Astrocyte of the cerebellum (primary cell): Measurements from ENCODE around the gene C1orf159.
A peak's percentile ranks its signal among the peaks of the same experiment; 100 is the strongest.

Source experiments
- DNase-seq: peaks from one replicate; pipeline ENCODE4 v3.0.0-alpha.2; 2011; ENCODE audit warnings: low read depth
- H3K4me3 ChIP-seq: 2 replicates; pipeline ENCODE4 v1.5.1; 2011; ENCODE audit warnings: mild to moderate bottlenecking, low read depth, low read length, moderate library complexity
- in situ Hi-C: cut with HindIII; loops from 2 replicates; pipeline ENCODE4 v1.10.0; 2017; ENCODE audit warnings: low sequenced_read_pairs
- TF ChIP-seq, protein P1 (sequence below): IDR thresholded peaks from 2 replicates; pipeline ENCODE4 v1.5.1; 2012; ENCODE audit warnings: low read length, low read depth, moderate library complexity, mild to moderate bottlenecking; ENCODE audit errors: missing control alignments

C1orf159 gene

DNA sequence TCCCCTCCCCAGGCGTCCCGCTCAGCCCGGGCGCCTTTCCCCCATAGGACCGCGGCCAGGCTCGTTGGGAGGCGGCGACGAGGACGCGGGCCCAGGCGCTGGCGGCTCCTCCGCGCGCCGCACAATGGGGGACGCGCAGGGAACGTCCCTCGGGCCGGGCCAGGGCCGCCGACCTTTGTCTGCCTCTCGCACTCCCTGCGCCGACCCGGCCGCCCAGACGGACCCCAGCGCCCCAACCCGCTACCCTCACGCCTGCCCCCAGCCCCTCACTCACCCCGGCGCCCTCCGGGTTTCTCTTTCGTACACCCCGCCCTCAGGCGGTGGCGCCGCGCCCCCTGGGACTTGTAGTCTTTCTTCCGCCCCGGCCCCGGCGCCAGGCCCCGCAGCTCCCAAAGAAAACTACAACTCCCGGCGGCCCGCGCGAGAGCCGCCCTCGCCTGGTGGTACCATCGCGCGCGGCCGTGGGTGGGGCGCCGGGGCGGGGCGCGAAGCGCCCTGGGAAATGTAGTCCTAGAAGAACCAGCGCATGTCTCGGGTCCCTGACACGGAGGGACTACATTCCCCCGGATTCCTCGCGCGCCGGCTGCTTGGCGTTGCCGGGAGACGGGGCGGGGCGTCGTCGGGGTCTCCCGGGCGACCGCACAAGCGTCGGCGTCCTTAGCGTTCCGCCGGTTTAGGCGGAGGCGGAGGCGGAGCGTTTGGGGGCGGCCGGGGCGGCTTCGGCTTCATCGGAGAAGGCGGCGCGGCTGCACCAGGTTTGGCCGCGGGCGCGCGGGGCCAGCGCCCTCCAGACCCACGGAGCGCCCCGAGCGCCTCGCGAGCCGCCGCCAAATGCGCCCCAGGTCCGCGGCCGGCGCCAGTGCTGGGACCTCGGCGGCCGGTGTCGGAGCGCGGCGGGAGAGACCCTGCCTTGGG lies at the start of gene C1orf159:
C1orf159 (minus strand) TSS at position 304 of the 915 bp plus-strand sequence. CDS start 24,546 bp downstream, outside the sequence.
- in situ Hi-C loops, result no loop called here
- DNase-seq, result peak; percentile 95
- TF ChIP-seq, protein P1, sequence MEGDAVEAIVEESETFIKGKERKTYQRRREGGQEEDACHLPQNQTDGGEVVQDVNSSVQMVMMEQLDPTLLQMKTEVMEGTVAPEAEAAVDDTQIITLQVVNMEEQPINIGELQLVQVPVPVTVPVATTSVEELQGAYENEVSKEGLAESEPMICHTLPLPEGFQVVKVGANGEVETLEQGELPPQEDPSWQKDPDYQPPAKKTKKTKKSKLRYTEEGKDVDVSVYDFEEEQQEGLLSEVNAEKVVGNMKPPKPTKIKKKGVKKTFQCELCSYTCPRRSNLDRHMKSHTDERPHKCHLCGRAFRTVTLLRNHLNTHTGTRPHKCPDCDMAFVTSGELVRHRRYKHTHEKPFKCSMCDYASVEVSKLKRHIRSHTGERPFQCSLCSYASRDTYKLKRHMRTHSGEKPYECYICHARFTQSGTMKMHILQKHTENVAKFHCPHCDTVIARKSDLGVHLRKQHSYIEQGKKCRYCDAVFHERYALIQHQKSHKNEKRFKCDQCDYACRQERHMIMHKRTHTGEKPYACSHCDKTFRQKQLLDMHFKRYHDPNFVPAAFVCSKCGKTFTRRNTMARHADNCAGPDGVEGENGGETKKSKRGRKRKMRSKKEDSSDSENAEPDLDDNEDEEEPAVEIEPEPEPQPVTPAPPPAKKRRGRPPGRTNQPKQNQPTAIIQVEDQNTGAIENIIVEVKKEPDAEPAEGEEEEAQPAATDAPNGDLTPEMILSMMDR, result no peak
- peak within 1 kb of the TSS; percentile 65 for H3K4me3 ChIP-seq

GRCh38 chr1:1165485-1165884 lies 49.6 kb upstream of the C1orf159 start:
- TF ChIP-seq, protein P1, result no peak
- no peak overlapping the region for H3K4me3 ChIP-seq
- DNase-seq, result no peak
- in situ Hi-C loops, result no loop called here

DNA sequence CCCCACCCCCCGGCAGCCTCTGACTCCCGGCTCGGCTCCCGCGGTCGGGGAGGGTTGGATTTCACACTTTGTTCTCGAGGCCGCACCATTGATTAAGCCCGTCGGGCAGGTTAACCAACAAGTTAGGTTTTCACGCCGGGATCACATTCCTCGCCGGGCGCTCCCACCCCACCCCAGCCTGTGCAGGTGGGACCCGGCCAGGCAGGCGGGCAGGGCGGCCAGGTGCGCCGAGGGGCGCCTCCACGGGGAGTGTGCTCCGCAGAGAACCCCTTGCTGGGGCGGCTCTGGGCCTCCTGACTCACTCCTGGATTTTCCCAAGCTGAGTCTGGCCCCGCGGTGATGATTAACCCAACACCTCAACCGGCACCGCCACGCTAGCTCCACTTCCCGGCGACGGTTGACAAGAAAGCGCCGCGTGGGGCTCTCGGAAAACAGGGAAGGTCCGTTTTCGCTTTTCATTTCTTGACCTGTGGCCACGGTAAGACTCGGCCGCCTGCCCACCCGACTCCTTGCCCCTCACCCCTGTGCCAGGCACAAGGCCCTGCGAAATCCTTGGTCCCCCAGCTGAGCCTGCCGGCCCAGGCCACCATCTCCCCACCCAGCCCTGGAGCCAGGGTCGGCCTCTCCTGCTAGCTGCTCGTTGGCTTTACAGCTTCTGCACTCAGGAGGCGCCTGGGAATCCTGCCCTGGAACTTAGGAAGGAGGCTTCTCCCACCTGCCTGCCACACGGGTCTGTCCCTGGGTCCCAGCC lies 49.0 kb upstream of the C1orf159 start:
- no peak overlapping the region for H3K4me3 ChIP-seq
- TF ChIP-seq, protein P1, result no peak
- in situ Hi-C loops, result no loop called here
- DNase-seq, result no peak

DNA sequence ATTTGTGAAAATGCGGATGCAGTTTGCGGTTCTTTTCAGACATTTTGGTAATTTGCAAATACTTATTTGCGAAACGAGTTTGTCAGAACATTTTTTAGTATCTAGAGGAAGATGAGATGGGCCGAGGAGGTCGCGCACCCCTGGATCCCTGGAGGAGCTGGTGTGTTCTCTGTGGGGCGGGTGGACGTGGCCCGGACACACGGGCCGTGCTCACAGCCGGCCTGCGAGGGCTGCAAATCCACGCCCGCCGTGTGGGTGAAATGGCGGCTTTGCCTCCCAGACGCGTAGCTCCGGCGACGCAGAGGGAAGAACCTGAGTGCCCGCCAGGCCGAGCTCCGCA lies 48.4 kb upstream of the C1orf159 start:
- in situ Hi-C loops, result no loop called here
- no peak overlapping the region for H3K4me3 ChIP-seq
- TF ChIP-seq, protein P1, result no peak
- no peak for DNase-seq

DNA sequence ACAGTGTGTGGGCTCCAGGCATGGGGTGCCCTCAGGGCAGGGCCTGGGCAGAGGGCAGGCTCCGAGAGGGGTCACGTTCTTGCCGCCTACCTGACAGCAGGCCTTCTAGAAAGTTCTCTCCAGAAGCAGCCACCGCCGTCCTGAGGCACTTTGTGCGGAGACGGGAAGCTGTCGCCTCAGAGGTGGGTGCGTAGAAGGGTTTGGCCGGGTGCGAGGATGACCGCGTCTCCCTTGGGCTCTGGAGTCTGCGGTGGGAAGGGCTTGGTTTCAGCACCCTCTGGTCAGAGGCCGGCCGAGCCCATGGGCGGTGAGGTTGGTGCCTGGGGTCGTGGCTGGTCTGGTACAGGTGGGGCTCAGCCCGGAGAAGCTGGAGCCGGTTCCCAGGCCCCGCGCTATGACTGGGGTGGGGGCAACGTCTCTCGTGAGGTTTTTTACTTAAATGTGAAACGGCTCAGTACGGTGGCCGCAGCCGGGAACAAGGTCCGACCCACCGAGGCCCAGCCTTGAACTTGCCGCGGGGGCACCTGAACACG lies 47.7 kb upstream of the C1orf159 start:
- in situ Hi-C loops, result no loop called here
- H3K4me3 ChIP-seq, result no peak overlapping the region

More for the DNA sequence above, 47.7 kb upstream of the C1orf159 start:
- DNase-seq, result no peak
- TF ChIP-seq, protein P1, result no peak
